ENCODE data around the gene CEP131.

CEP131 gene

DNA sequence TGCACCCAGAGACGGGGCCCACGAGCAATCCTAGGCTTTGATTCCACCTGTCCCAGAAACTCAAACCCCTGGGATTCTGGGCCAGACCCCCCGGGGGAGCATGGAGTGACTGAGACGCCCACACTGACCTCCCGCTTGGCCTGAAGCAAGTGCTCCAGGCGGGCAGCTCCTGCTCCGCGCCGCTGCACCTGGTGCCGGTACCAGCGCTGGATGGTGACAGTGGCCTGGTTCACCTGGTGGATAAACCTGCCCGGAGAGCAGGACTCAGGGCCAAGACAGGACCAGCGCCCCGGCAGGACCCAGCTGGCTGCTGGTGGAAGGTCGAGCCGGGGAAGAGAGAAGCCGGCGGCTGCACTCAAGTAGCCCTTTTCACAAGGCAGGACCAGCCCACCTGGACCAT lies 22.6 kb downstream of the CEP131 start:
- Histone ChIP-seq H3K36me3 (ENCODE audit: control insufficient read depth in 2 of 2, insufficient read depth in 1 of 2, low read length in 2 of 2) (peaks cover 3 to 77% of the 10 kb centered on the region in 2 experiments; a peak in 2 of 3 replicates), H3K27ac (ENCODE audit: extremely low read depth, low read depth, low read length) (no peak overlapping the region), H3K9me3 (ENCODE audit: control insufficient read depth, insufficient read depth, low read depth, low read length) (no peaks in the 10 kb centered on the region), H3K4me1 (ENCODE audit: control insufficient read depth, insufficient read depth, low read length) (no peaks in the 10 kb centered on the region), H3K4me3 (ENCODE audit: low read depth, low read length) (no peak overlapping the region)
- ChIA-PET CTCF (interaction anchor here (0.9 to 2.1 kb wide), 9 partner anchors 10 to 57 kb away, joined by 3 to 12 read pairs (median 4); partner anchors contain the start of genes NDUFAF8, PVALEF and TEPSIN), POLR2A (interaction anchor here (0.7 to 1.3 kb wide), 3 partner anchors 23 to 380 kb away, joined by 3 read pairs; partner anchors contain the start of gene CEP131)
- TF ChIP-seq ZNF19 (tag by site-specific recombination; IDR thresholded peaks at IDR 0.05; ENCODE audit: low read depth) = no peak
- no peak for TF ChIP-seq ZBTB48 (tag by site-specific recombination; IDR thresholded peaks at IDR 0.05)
- TF ChIP-seq ZNF558 (tag by site-specific recombination; IDR thresholded peaks at IDR 0.05) = no peak
- TF ChIP-seq ZNF548 (tag by site-specific recombination; IDR thresholded peaks at IDR 0.05) = no peak
- no peak for TF ChIP-seq ZNF654 (tag by site-specific recombination; IDR thresholded peaks at IDR 0.05; ENCODE audit: low read depth)
- TF ChIP-seq ZNF514 (tag by site-specific recombination; IDR thresholded peaks at IDR 0.05) = no peak
- no peak for TF ChIP-seq ZNF426 (tag by site-specific recombination; IDR thresholded peaks at IDR 0.05)
- TF ChIP-seq ZNF776 (tag by site-specific recombination; IDR thresholded peaks at IDR 0.05; ENCODE audit: borderline replicate concordance) = no peak
- TF ChIP-seq ZNF335 (tag by site-specific recombination; conservative IDR thresholded peaks at IDR 0.05) = no peak
- no peak for TF ChIP-seq TRIM28 (IDR thresholded peaks at IDR 0.05; ENCODE audit: borderline replicate concordance, low read length)
- TF ChIP-seq, protein P1, sequence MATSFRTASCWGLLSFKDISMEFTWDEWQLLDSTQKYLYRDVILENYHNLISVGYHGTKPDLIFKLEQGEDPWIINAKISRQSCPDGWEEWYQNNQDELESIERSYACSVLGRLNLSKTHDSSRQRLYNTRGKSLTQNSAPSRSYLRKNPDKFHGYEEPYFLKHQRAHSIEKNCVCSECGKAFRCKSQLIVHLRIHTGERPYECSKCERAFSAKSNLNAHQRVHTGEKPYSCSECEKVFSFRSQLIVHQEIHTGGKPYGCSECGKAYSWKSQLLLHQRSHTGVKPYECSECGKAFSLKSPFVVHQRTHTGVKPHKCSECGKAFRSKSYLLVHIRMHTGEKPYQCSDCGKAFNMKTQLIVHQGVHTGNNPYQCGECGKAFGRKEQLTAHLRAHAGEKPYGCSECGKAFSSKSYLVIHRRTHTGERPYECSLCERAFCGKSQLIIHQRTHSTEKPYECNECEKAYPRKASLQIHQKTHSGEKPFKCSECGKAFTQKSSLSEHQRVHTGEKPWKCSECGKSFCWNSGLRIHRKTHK (tag by site-specific recombination; IDR thresholded peaks at IDR 0.05) = no peak
- TF ChIP-seq, protein P2, sequence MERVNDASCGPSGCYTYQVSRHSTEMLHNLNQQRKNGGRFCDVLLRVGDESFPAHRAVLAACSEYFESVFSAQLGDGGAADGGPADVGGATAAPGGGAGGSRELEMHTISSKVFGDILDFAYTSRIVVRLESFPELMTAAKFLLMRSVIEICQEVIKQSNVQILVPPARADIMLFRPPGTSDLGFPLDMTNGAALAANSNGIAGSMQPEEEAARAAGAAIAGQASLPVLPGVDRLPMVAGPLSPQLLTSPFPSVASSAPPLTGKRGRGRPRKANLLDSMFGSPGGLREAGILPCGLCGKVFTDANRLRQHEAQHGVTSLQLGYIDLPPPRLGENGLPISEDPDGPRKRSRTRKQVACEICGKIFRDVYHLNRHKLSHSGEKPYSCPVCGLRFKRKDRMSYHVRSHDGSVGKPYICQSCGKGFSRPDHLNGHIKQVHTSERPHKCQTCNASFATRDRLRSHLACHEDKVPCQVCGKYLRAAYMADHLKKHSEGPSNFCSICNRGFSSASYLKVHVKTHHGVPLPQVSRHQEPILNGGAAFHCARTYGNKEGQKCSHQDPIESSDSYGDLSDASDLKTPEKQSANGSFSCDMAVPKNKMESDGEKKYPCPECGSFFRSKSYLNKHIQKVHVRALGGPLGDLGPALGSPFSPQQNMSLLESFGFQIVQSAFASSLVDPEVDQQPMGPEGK (tag by site-specific recombination; IDR thresholded peaks at IDR 0.05) = no peak
- no peak for TF ChIP-seq ZNF221 (tag by site-specific recombination; IDR thresholded peaks at IDR 0.05; ENCODE audit: borderline replicate concordance)
- no peak for TF ChIP-seq ZNF610 (tag by site-specific recombination; IDR thresholded peaks at IDR 0.05; ENCODE audit: borderline replicate concordance)
- TF ChIP-seq, protein P3, sequence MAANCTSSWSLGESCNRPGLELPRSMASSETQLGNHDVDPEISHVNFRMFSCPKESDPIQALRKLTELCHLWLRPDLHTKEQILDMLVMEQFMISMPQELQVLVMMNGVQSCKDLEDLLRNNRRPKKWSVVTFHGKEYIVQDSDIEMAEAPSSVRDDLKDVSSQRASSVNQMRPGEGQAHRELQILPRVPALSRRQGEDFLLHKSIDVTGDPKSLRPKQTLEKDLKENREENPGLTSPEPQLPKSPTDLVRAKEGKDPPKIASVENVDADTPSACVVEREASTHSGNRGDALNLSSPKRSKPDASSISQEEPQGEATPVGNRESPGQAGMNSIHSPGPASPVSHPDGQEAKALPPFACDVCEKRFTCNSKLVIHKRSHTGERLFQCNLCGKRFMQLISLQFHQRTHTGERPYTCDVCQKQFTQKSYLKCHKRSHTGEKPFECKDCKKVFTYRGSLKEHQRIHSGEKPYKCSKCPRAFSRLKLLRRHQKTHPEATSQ (tag by site-specific recombination; IDR thresholded peaks at IDR 0.05) = no peak
- TF ChIP-seq ZNF10 (tag by site-specific recombination; IDR thresholded peaks at IDR 0.05) = no peak
- no peak for TF ChIP-seq ZNF629 (tag by site-specific recombination; IDR thresholded peaks at IDR 0.05)
- no peak for TF ChIP-seq ZNF701 (tag by site-specific recombination; IDR thresholded peaks at IDR 0.05)

DNA sequence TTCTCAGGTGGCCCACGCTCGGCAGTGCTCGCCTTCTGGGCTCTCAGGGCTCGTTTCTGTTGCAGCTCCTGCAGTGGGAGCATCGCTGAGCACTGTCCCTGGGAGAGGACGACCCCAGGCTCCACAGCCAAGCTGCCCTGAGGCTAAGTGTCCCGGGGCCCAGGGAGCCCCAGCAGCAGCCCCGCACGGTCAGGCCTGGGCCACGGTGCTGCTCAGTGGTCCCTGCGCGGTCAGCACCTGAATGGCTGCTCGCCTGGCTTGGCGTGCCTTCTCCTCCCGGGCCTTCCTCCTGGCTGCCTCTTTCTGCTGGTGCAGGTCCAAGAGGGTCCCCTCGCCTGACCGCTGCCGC lies 23.3 kb downstream of the CEP131 start:
- H3K27ac ChIP-seq (ENCODE audit: extremely low read depth, low read depth, low read length) = no peak overlapping the region
- H3K4me3 ChIP-seq (ENCODE audit: low read depth, low read length) = no peak overlapping the region
- H3K36me3 ChIP-seq (ENCODE audit: control insufficient read depth in 2 of 2, insufficient read depth in 1 of 2, low read length in 2 of 2) = peaks cover 0 to 80% of the 10 kb centered on the region in 2 experiments; a peak in 2 of 3 replicates
- ChIA-PET CTCF (interaction anchor here (2.3 kb wide), 1 partner anchor 56 kb away, joined by 7 read pairs; no protein-coding TSS in a partner anchor), POLR2A (no interaction called here)
- H3K4me1 ChIP-seq (ENCODE audit: control insufficient read depth, insufficient read depth, low read length) = no peaks in the 10 kb centered on the region
- no peaks in the 10 kb centered on the region for H3K9me3 ChIP-seq (ENCODE audit: control insufficient read depth, insufficient read depth, low read depth, low read length)
- TF ChIP-seq ZNF544 (tag by site-specific recombination; IDR thresholded peaks at IDR 0.05) (no peak), ZNF830 (tag by site-specific recombination; IDR thresholded peaks at IDR 0.05; ENCODE audit: low read depth) (no peak), ZNF157 (tag by site-specific recombination; IDR thresholded peaks at IDR 0.05) (no peak), REPIN1 (tag by site-specific recombination; IDR thresholded peaks at IDR 0.05; ENCODE audit: low read depth) (no peak), ZNF394 (tag by site-specific recombination; IDR thresholded peaks at IDR 0.05; ENCODE audit: borderline replicate concordance) (no peak), ZFP41 (tag by site-specific recombination; IDR thresholded peaks at IDR 0.05; ENCODE audit: borderline replicate concordance) (no peak), ZNF174 (tag by site-specific recombination; IDR thresholded peaks at IDR 0.05) (no peak)
- TF ChIP-seq, protein P4, sequence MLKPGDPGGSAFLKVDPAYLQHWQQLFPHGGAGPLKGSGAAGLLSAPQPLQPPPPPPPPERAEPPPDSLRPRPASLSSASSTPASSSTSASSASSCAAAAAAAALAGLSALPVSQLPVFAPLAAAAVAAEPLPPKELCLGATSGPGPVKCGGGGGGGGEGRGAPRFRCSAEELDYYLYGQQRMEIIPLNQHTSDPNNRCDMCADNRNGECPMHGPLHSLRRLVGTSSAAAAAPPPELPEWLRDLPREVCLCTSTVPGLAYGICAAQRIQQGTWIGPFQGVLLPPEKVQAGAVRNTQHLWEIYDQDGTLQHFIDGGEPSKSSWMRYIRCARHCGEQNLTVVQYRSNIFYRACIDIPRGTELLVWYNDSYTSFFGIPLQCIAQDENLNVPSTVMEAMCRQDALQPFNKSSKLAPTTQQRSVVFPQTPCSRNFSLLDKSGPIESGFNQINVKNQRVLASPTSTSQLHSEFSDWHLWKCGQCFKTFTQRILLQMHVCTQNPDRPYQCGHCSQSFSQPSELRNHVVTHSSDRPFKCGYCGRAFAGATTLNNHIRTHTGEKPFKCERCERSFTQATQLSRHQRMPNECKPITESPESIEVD (tag by site-specific recombination; IDR thresholded peaks at IDR 0.05) = no peak
- TF ChIP-seq, protein P5, sequence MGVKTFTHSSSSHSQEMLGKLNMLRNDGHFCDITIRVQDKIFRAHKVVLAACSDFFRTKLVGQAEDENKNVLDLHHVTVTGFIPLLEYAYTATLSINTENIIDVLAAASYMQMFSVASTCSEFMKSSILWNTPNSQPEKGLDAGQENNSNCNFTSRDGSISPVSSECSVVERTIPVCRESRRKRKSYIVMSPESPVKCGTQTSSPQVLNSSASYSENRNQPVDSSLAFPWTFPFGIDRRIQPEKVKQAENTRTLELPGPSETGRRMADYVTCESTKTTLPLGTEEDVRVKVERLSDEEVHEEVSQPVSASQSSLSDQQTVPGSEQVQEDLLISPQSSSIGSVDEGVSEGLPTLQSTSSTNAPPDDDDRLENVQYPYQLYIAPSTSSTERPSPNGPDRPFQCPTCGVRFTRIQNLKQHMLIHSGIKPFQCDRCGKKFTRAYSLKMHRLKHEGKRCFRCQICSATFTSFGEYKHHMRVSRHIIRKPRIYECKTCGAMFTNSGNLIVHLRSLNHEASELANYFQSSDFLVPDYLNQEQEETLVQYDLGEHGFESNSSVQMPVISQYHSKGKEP (tag by site-specific recombination; IDR thresholded peaks at IDR 0.05) = no peak
- TF ChIP-seq, protein P6, sequence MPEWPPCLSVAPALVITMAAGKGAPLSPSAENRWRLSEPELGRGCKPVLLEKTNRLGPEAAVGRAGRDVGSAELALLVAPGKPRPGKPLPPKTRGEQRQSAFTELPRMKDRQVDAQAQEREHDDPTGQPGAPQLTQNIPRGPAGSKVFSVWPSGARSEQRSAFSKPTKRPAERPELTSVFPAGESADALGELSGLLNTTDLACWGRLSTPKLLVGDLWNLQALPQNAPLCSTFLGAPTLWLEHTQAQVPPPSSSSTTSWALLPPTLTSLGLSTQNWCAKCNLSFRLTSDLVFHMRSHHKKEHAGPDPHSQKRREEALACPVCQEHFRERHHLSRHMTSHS (tag by site-specific recombination; IDR thresholded peaks at IDR 0.05) = no peak
